ENCODE data around the gene MTFR2. TPM values are rescaled to one million over a fixed set of nuclear protein-coding genes. Genes with fewer than 3 reads are reported as not detected.
A peak's percentile ranks its signal among the peaks of the same experiment; 100 is the strongest.

The MTFR2 gene
- polyA plus RNA-seq, 2 donors: 1.7 to 3.2 TPM

DNA sequence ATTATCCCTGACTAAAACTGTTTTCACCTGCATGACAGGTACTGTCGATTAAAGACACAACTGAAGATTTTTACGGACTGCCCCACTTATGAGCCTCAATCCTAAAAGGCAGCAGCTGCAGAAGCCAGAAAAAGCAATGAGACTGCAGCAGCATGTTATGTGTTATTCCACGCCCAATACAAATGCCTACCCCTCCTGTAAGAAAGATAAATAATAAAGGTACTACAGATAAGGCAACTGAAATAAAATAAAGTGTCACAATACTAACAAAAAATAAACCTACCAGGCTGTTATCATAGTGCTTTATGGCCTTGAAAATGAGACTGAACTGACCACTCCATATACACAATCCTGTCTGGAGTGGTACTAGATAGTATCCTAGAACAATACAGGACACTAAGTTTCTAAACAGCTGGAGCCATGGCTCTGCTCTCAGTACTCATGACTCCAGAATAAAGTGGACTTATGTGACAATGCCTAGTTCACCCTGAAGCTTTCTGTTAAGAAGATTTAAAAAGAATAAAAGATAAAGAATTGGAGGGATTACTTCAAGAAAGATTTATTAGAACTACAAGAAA, 30.0 kb upstream of the MTFR2 start:
- peaks cover 0 to 4% of the 10 kb centered on the region in 2 donors for H3K4me1 ChIP-seq (ENCODE audit: control insufficient read depth in 2 of 2, insufficient read depth in 2 of 2, low read length in 1 of 2)
- H3K27ac ChIP-seq (ENCODE audit: low read depth in 2 of 2, low read length in 1 of 2): no peak overlapping the region
- H3K27me3 ChIP-seq (ENCODE audit: control insufficient read depth in 1 of 2, insufficient read depth in 2 of 2, low read length in 2 of 2): no peaks in the 10 kb centered on the region
- 75 to 85% methylated on average over 3 of the region's 3 CpGs for WGBS, 2 donors
- H3K4me3 ChIP-seq (ENCODE audit: low read depth in 1 of 2, low read length in 2 of 2): no peak overlapping the region
- H3K36me3 ChIP-seq (ENCODE audit: control insufficient read depth in 2 of 2, insufficient read depth in 2 of 2, low read length in 1 of 2): no peaks in the 10 kb centered on the region
- H3K9me3 ChIP-seq (ENCODE audit: control insufficient read depth in 2 of 2, insufficient read depth in 1 of 2, low read depth in 1 of 2, low read length in 1 of 2): no peaks in the 10 kb centered on the region

DNA sequence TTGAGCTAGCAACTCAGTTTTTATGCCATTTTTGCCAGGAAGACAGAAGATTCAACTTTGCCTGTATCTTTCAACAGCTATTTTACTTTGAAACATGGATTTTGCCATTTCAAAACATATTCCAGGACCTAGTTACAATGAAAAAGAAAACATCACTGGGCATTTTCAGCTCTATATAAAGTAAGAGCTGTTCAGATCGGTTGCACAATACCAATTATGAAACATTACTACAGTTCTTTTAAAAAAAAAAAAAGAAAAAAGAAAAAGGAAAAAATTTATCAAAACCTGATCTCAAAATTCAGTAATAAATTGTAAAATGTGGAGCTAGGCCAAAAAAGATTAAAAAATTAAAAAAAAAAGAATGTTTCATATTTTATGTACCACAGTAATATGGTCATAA, 24.0 kb upstream of the MTFR2 start:
- WGBS, 2 donors: 89 to 91% methylated on average over 1 of the region's 1 CpG
- Histone ChIP-seq H3K36me3 (ENCODE audit: control insufficient read depth in 2 of 2, insufficient read depth in 2 of 2, low read length in 1 of 2) (peaks cover 0 to 5% of the 10 kb centered on the region in 2 donors), H3K4me1 (ENCODE audit: control insufficient read depth in 2 of 2, insufficient read depth in 2 of 2, low read length in 1 of 2) (no peaks in the 10 kb centered on the region), H3K27me3 (ENCODE audit: control insufficient read depth in 1 of 2, insufficient read depth in 2 of 2, low read length in 2 of 2) (no peaks in the 10 kb centered on the region), H3K27ac (ENCODE audit: low read depth in 2 of 2, low read length in 1 of 2) (no peak overlapping the region), H3K4me3 (ENCODE audit: low read depth in 1 of 2, low read length in 2 of 2) (no peak overlapping the region), H3K9me3 (ENCODE audit: control insufficient read depth in 2 of 2, insufficient read depth in 1 of 2, low read depth in 1 of 2, low read length in 1 of 2) (no peaks in the 10 kb centered on the region)

DNA sequence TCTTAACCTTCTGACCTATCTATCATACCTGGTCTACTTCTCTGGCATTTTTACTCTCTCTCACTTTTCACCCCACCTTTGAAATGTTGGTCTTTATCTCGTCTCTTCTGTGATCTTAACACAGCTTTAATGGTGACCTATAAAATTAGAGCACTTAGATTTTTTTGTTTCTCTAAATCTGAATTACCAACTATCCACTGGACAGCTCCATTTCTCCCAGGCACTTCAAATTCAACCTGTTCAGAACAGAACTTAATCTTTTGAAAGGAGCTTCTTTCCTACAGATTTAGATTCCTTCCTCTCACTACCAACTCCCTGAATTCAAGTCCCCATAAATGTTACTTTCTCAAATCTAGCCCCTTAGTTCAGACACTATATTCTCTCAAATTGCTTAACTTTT, 15.0 kb upstream of the MTFR2 start:
- Histone ChIP-seq H3K9me3 (ENCODE audit: control insufficient read depth in 2 of 2, insufficient read depth in 1 of 2, low read depth in 1 of 2, low read length in 1 of 2) (no peaks in the 10 kb centered on the region), H3K36me3 (ENCODE audit: control insufficient read depth in 2 of 2, insufficient read depth in 2 of 2, low read length in 1 of 2) (peaks cover 6 to 7% of the 10 kb centered on the region in 2 donors), H3K4me3 (ENCODE audit: low read depth in 1 of 2, low read length in 2 of 2) (no peak overlapping the region), H3K27me3 (ENCODE audit: control insufficient read depth in 1 of 2, insufficient read depth in 2 of 2, low read length in 2 of 2) (no peaks in the 10 kb centered on the region), H3K4me1 (ENCODE audit: control insufficient read depth in 2 of 2, insufficient read depth in 2 of 2, low read length in 1 of 2) (no peaks in the 10 kb centered on the region), H3K27ac (ENCODE audit: low read depth in 2 of 2, low read length in 1 of 2) (no peak overlapping the region)
- 84 to 94% methylated on average over 1 of the region's 1 CpG for WGBS, 2 donors

DNA sequence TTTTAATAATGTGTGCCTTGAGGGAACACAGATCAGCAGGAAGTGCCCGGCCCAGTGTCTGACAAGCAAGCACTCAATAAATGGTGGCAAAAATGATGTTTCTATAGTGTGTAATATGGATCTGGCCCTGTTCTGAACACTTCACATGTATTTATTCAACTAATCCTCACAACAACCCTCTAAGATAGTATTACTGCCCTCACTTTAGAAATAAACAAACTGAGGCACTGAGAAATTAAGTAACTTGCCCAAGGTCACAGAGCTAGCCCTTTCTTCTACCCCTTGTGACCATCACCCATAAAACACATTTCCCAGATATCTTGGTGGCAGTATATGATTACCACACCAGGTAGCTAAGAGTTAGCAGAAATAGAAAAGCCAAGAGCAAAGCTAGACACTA, 12.8 kb upstream of the MTFR2 start:
- Histone ChIP-seq H3K36me3 (ENCODE audit: control insufficient read depth in 2 of 2, insufficient read depth in 2 of 2, low read length in 1 of 2) (peaks cover 7 to 8% of the 10 kb centered on the region in 2 donors), H3K9me3 (ENCODE audit: control insufficient read depth in 2 of 2, insufficient read depth in 1 of 2, low read depth in 1 of 2, low read length in 1 of 2) (no peaks in the 10 kb centered on the region), H3K4me3 (ENCODE audit: low read depth in 1 of 2, low read length in 2 of 2) (no peak overlapping the region), H3K27me3 (ENCODE audit: control insufficient read depth in 1 of 2, insufficient read depth in 2 of 2, low read length in 2 of 2) (no peaks in the 10 kb centered on the region), H3K27ac (ENCODE audit: low read depth in 2 of 2, low read length in 1 of 2) (no peak overlapping the region), H3K4me1 (ENCODE audit: control insufficient read depth in 2 of 2, insufficient read depth in 2 of 2, low read length in 1 of 2) (no peaks in the 10 kb centered on the region)
- WGBS, 2 donors: 65 to 67% methylated on average over 1 of the region's 1 CpG

GRCh38 chr6:136254851-136255466, 4.8 kb upstream of the MTFR2 start:
- no peaks in the 10 kb centered on the region for H3K9me3 ChIP-seq (ENCODE audit: control insufficient read depth in 2 of 2, insufficient read depth in 1 of 2, low read depth in 1 of 2, low read length in 1 of 2)
- H3K36me3 ChIP-seq (ENCODE audit: control insufficient read depth in 2 of 2, insufficient read depth in 2 of 2, low read length in 1 of 2): peaks cover 0 to 2% of the 10 kb centered on the region in 2 donors
- H3K27me3 ChIP-seq (ENCODE audit: control insufficient read depth in 1 of 2, insufficient read depth in 2 of 2, low read length in 2 of 2): no peaks in the 10 kb centered on the region
- peaks cover 0 to under 1% of the 10 kb centered on the region in 2 donors for H3K4me1 ChIP-seq (ENCODE audit: control insufficient read depth in 2 of 2, insufficient read depth in 2 of 2, low read length in 1 of 2)
- H3K4me3 ChIP-seq (ENCODE audit: low read depth in 1 of 2, low read length in 2 of 2): no peak overlapping the region
- no peak overlapping the region for H3K27ac ChIP-seq (ENCODE audit: low read depth in 2 of 2, low read length in 1 of 2)

GRCh38 chr6:136253734-136254133, 3.6 kb upstream of the MTFR2 start:
- Histone ChIP-seq H3K4me1 (ENCODE audit: control insufficient read depth in 2 of 2, insufficient read depth in 2 of 2, low read length in 1 of 2) (peaks cover 0 to 5% of the 10 kb centered on the region in 2 donors), H3K27me3 (ENCODE audit: control insufficient read depth in 1 of 2, insufficient read depth in 2 of 2, low read length in 2 of 2) (no peaks in the 10 kb centered on the region), H3K9me3 (ENCODE audit: control insufficient read depth in 2 of 2, insufficient read depth in 1 of 2, low read depth in 1 of 2, low read length in 1 of 2) (no peaks in the 10 kb centered on the region), H3K27ac (ENCODE audit: low read depth in 2 of 2, low read length in 1 of 2) (no peak overlapping the region), H3K36me3 (ENCODE audit: control insufficient read depth in 2 of 2, insufficient read depth in 2 of 2, low read length in 1 of 2) (peaks cover 0 to under 1% of the 10 kb centered on the region in 2 donors), H3K4me3 (ENCODE audit: low read depth in 1 of 2, low read length in 2 of 2) (no peak overlapping the region)
- WGBS, 2 donors: 86 to 88% methylated on average over 6 of the region's 6 CpGs

DNA sequence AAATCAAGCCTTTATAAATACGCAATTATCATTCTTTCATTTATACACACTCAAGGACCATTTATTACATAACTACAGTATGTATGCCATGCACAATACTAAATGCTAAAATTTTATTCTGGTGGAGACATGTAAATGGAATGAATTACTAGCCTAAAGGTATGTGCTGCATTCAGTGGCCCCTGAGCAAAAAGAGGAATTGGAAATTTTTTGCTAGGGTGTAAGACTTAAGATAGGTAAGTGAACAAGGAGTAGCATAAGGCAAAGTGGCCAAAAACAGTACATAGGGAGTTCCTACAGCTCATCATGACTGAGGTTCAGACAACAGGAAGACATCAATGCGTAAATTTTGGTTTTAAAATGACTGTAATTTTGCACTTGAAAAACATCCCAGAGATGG, 2.3 kb upstream of the MTFR2 start:
- H3K27me3 ChIP-seq (ENCODE audit: control insufficient read depth in 1 of 2, insufficient read depth in 2 of 2, low read length in 2 of 2): no peaks in the 10 kb centered on the region
- no peak overlapping the region for H3K27ac ChIP-seq (ENCODE audit: low read depth in 2 of 2, low read length in 1 of 2)
- no peaks in the 10 kb centered on the region for H3K36me3 ChIP-seq (ENCODE audit: control insufficient read depth in 2 of 2, insufficient read depth in 2 of 2, low read length in 1 of 2)
- 54 to 70% methylated on average over 2 of the region's 2 CpGs for WGBS, 2 donors
- no peak overlapping the region for H3K4me3 ChIP-seq (ENCODE audit: low read depth in 1 of 2, low read length in 2 of 2)
- no peaks in the 10 kb centered on the region for H3K9me3 ChIP-seq (ENCODE audit: control insufficient read depth in 2 of 2, insufficient read depth in 1 of 2, low read depth in 1 of 2, low read length in 1 of 2)
- peaks cover 0 to 5% of the 10 kb centered on the region in 2 donors for H3K4me1 ChIP-seq (ENCODE audit: control insufficient read depth in 2 of 2, insufficient read depth in 2 of 2, low read length in 1 of 2)

DNA sequence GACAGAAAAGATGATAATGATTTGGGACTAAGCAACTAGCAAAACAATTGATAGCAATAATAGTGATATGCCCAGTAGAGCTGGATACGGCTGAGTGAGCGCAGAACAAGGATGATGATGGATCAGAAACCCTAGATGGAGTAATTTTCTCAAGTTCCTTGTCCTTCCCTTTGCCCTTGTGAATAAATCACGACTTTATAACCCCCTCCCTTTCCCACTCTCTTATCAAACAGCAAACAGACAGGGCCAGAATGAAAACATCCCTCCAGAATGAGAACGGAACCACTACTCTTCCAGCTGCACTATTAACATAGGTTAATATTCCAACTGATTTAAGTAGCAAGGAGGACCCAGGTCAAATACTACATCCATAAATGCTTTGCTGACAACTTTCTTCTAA, 1.3 kb upstream of the MTFR2 start:
- WGBS, 2 donors: 32 to 45% methylated on average over 4 of the region's 4 CpGs
- H3K4me3 ChIP-seq (ENCODE audit: low read depth in 1 of 2, low read length in 2 of 2): no peak overlapping the region
- H3K27ac ChIP-seq (ENCODE audit: low read depth in 2 of 2, low read length in 1 of 2): no peak overlapping the region
- H3K36me3 ChIP-seq (ENCODE audit: control insufficient read depth in 2 of 2, insufficient read depth in 2 of 2, low read length in 1 of 2): no peaks in the 10 kb centered on the region
- H3K9me3 ChIP-seq (ENCODE audit: control insufficient read depth in 2 of 2, insufficient read depth in 1 of 2, low read depth in 1 of 2, low read length in 1 of 2): no peaks in the 10 kb centered on the region
- H3K27me3 ChIP-seq (ENCODE audit: control insufficient read depth in 1 of 2, insufficient read depth in 2 of 2, low read length in 2 of 2): no peaks in the 10 kb centered on the region
- H3K4me1 ChIP-seq (ENCODE audit: control insufficient read depth in 2 of 2, insufficient read depth in 2 of 2, low read length in 1 of 2): peaks cover 0 to 5% of the 10 kb centered on the region in 2 donors

DNA sequence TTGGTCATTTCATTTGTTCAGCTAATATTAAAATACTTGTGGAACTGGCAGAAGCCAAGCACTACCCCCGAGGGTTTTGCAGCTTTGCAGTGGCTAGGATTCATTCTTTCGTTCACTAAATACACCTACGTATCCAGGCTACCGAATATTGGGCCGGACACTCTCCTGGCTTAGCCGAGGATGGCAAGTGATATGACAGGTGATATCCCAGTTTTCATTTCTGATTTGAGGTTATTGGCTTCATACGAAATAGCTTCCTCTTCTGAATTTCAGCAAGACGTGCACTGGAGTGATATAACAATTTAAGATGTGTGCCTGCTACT, 536 bp upstream of the MTFR2 start:
- Histone ChIP-seq H3K4me3 (ENCODE audit: low read depth in 1 of 2, low read length in 2 of 2) (peak overlapping the region; percentile 72 to 83), H3K36me3 (ENCODE audit: control insufficient read depth in 2 of 2, insufficient read depth in 2 of 2, low read length in 1 of 2) (no peaks in the 10 kb centered on the region), H3K9me3 (ENCODE audit: control insufficient read depth in 2 of 2, insufficient read depth in 1 of 2, low read depth in 1 of 2, low read length in 1 of 2) (no peaks in the 10 kb centered on the region), H3K27me3 (ENCODE audit: control insufficient read depth in 1 of 2, insufficient read depth in 2 of 2, low read length in 2 of 2) (no peaks in the 10 kb centered on the region), H3K4me1 (ENCODE audit: control insufficient read depth in 2 of 2, insufficient read depth in 2 of 2, low read length in 1 of 2) (peaks cover 0 to 5% of the 10 kb centered on the region in 2 donors), H3K27ac (ENCODE audit: low read depth in 2 of 2, low read length in 1 of 2) (no peak overlapping the region)
- WGBS, 2 donors: 1% methylated on average over 8 of the region's 8 CpGs

- 24 to 29% methylated on average over 6 of the region's 6 CpGs for WGBS, 2 donors
- no peaks in the 10 kb centered on the region for H3K9me3 ChIP-seq (ENCODE audit: control insufficient read depth in 2 of 2, insufficient read depth in 1 of 2, low read depth in 1 of 2, low read length in 1 of 2)
- no peak overlapping the region for H3K27ac ChIP-seq (ENCODE audit: low read depth in 2 of 2, low read length in 1 of 2)
- H3K4me1 ChIP-seq (ENCODE audit: control insufficient read depth in 2 of 2, insufficient read depth in 2 of 2, low read length in 1 of 2): peaks cover 0 to 5% of the 10 kb centered on the region in 2 donors
- peak overlapping the region; percentile 72 to 83 for H3K4me3 ChIP-seq (ENCODE audit: low read depth in 1 of 2, low read length in 2 of 2)
- H3K27me3 ChIP-seq (ENCODE audit: control insufficient read depth in 1 of 2, insufficient read depth in 2 of 2, low read length in 2 of 2): no peaks in the 10 kb centered on the region
- no peaks in the 10 kb centered on the region for H3K36me3 ChIP-seq (ENCODE audit: control insufficient read depth in 2 of 2, insufficient read depth in 2 of 2, low read length in 1 of 2)
Measured at GRCh38 chr6:136249336-136249735, 775 bp downstream of the MTFR2 start.

All from esophagus (tissue), 2 donors.